IPS-11a (cell line): Measurements from ENCODE around the gene HDX.
"Not testable (repeated sequence)": the region's sequence is repeated elsewhere in the genome, so short reads cannot be mapped to it uniquely, and the experiment has no call there.

Experiments
- H3K4me3 ChIP-seq: one replicate; pipeline ENCODE4 v1.5.1; 2013; ENCODE audit warnings: low read depth, low read length, control low read depth

Gene HDX

DNA sequence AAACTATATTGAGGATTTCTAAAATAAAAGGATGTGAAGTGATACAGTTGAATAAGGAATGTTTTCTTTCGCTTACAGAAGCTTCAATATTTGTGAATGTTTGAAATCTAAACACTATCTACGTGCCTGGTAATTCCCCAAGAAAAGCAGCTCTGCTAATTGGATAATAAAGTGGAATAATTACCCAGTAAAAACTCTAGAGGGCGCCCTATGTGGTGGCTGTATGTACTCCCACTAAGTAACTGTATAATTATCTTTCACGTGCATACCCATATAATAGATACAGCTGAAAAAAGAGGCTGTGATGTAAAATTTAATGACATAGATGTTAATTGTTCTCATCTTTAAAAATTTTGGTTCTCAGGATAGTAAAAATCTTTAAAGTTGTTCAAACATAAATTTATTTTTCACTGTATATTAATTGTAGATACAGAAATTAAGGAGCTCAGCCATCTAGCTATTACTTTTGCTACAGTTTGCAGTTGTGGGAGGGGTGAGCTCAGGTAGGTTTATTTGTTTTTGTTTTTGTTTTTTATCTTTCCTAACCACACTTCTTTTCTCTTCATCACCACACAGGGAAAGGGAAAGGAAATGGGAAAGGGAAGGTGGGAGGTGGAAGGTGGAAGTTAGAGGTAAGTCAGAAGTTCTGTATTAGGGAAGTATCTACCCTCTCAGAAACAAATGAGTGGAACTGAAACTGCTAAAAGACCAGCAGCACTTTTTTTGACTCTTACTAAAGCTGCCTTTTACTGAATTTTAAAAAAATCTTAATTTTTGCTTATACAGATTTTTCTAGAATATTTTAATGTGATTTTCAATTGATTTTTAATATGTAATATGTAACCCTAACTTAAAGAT, 162.5 kb downstream of the HDX start:
- H3K4me3 ChIP-seq = no peak overlapping the region

DNA sequence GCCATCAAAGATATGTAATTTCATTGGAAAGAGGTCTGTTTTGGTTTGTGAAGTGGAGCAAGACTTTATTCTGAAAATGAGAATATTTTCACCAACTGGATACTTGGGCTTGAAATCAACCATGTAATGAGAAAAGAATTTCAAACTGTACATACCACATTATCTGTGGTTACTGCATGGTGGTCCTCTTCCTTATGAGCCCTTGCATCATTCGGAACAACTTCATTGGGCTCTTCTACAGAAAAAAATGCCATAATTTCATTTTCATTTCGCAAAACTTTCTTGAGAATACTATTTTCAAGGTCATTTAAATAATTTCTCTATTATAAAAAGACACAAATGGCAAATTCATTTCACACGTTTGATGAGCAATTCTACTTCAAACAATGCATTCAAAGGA, 165.6 kb downstream of the HDX start:
- H3K4me3 ChIP-seq = no peak overlapping the region

DNA sequence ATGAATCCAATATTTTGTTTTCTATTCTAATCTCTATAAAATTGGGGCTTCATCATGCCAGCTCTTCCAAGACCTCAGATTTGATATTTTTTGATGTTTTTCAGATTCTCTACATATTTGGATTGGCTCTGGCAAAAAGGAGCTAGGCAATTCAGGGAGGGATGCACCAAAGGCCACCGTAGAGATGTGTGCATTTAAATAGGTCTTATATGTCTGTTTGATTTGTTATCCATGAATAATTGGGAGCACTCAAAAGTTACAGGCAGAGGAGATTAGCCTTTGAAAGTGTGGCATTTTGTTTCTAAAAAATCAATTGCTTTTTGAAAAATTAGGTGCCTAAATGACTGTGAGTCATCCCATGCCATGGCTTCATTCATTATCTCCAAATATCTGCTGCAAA, 167.1 kb downstream of the HDX start:
- H3K4me3 ChIP-seq = no peak overlapping the region

- no peak overlapping the region for H3K4me3 ChIP-seq
Measured at GRCh38 chrX:84322083-84322827, 180.0 kb downstream of the HDX start.

DNA sequence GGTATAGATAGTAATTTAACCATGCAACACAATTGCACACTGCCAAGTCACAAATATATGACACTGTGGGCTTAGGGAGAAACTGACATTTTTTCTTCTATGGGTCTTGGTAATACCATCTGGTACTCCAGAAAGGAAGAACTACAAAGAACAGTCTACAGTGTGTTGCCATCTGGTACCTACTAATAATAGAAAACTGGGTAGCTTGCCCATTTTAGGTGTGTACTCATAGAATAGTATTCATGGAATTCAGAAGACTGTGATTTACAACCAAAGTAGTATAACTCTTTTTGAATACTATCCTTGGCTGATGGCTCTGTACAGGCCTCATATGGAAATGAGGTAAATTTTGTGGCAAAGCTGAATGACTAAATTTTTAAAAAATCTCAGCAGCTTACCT, 181.6 kb downstream of the HDX start:
- H3K4me3 ChIP-seq = no peak overlapping the region

- no peak overlapping the region for H3K4me3 ChIP-seq
Measured at GRCh38 chrX:84320023-84320422, 182.2 kb downstream of the HDX start.

DNA sequence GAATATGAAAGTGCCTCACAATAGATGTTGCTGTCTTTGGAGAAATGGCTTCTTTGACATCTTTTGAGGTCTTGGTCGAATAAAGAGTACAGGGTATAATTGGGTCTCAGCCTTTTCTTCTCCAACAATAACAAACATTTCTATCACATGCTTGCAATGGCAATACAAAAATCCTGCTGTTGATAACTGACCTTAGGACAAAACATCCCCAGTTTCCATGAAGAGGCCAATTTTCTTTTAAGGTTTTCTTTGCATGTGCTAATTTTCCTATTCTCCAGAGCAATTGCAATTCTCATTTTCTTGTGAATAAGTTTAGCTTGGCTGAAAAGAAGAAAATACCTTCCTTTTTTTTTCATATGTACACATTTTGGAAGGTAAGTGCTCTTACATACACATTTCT, 183.6 kb downstream of the HDX start:
- no peak overlapping the region for H3K4me3 ChIP-seq

DNA sequence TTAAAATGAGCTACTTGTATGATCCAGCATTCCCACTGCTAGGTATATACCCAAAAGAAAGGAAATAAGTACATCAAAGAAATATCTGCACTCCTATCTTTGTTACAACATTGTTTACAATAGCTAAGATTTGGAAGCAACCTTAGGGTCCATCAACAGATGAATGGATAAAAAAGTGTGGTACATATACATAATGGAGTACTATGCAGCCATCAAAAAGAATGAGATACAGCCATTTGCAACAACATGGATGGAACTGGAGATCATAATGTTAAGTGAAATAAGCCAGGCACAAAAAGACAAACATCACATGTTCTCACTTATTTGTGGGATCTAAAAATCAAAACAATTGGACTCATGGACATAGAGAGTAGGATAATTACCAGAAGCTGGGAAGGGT, 186.3 kb downstream of the HDX start:
- not testable (repeated sequence) for H3K4me3 ChIP-seq
